ENCODE data around the gene LRRC70.

GRCh38 chr5:62588668-62589067 is 10.0 kb downstream of the LRRC70 start:
- TF ChIP-seq CTCF (IDR thresholded peaks at IDR 0.05) (no peak), POLR2A (IDR thresholded peaks at IDR 0.05) (no peak)
